AG04450 (cell line): ENCODE results near the gene ARX. TPM values are rescaled to one million over a fixed set of nuclear protein-coding genes. Genes with fewer than 3 reads are reported as not detected.
A peak's percentile ranks its signal among the peaks of the same experiment; 100 is the strongest.

ENCODE experiments used
- CTCF ChIA-PET: fragments of 300-600, 350-600 bp; formaldehyde crosslinking; extraction: SDS; loops from one replicate; lab custom pipeline; 2022; ENCODE audit warnings: antibody characterized with exemption, inconsistent platforms; lab: Charles Lee
- POLR2A ChIA-PET: fragments of 350-600 bp; formaldehyde crosslinking; extraction: SDS; loops from one replicate; lab custom pipeline; 2021; ENCODE audit warnings: antibody characterized with exemption, inconsistent platforms; lab: Yijun Ruan, JAX
- DNase-seq: peaks from one replicate; pipeline ENCODE4 v3.0.0-alpha.2; 2011; ENCODE audit warnings: low read depth, low spot score
- H3K27ac ChIP-seq: one replicate; pipeline ENCODE4 v1.5.1; 2012; ENCODE audit warnings: low read depth, low read length, control low read depth
- H3K27me3 ChIP-seq: one replicate; pipeline ENCODE4 v1.6.0; 2012; ENCODE audit warnings: low read length; ENCODE audit not compliant: control insufficient read depth, insufficient read depth
- H3K4me3 ChIP-seq: 2 replicates; pipeline ENCODE4 v1.5.1; 2011; ENCODE audit warnings: mild to moderate bottlenecking, low read depth, low read length, control low read depth
- H3K9me3 ChIP-seq: 2 replicates; pipeline ENCODE4 v1.5.1; 2012; ENCODE audit warnings: low read length; ENCODE audit not compliant: control insufficient read depth, insufficient read depth
- polyA plus RNA-seq: library from polyadenylated mRNA; depleted of rRNA; stranded (reverse); fragments of >200 nt; gene quantifications from 2 replicates; pipeline ENCODE4 v1.2.3, GENCODE V29; 2011
- TF ChIP-seq, protein P1 (sequence below): IDR thresholded peaks from 2 replicates; pipeline ENCODE4 v1.5.1; 2011; ENCODE audit warnings: low read depth, low read length, control low read depth, inconsistent platforms

Gene ARX
- polyA plus RNA-seq, 1 experiment: not detected

DNA sequence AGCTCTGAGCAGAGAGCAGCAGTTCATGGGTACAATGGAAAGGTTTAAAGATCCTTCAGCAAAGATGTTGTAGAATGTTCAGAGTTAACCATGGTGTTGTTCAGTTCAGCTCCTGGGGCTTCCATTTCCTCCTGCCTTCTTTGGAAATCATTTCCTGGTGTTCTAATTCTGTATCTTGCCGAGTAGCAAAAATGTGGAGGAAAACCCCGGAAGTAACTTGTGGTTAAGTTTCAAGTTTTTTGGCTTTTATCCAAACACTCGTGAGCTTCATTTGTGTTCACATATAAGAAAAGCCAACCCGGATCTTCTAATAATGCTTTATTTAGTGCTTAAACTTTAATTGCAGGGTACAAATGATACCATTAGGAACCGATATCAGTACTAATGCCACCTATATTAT is 33.6 kb upstream of the ARX start:
- POLR2A ChIA-PET: no interaction called here
- Histone ChIP-seq H3K27ac (no peak overlapping the region), H3K4me3 (no peak overlapping the region), H3K9me3 (no peaks in the 10 kb centered on the region), H3K27me3 (no peaks in the 10 kb centered on the region)
- CTCF ChIA-PET: interaction anchor here (0.9 kb wide), 1 partner anchor 297 kb away, joined by 3 read pairs; no protein-coding TSS in a partner anchor
- DNase-seq: no peak
- TF ChIP-seq, protein P1, sequence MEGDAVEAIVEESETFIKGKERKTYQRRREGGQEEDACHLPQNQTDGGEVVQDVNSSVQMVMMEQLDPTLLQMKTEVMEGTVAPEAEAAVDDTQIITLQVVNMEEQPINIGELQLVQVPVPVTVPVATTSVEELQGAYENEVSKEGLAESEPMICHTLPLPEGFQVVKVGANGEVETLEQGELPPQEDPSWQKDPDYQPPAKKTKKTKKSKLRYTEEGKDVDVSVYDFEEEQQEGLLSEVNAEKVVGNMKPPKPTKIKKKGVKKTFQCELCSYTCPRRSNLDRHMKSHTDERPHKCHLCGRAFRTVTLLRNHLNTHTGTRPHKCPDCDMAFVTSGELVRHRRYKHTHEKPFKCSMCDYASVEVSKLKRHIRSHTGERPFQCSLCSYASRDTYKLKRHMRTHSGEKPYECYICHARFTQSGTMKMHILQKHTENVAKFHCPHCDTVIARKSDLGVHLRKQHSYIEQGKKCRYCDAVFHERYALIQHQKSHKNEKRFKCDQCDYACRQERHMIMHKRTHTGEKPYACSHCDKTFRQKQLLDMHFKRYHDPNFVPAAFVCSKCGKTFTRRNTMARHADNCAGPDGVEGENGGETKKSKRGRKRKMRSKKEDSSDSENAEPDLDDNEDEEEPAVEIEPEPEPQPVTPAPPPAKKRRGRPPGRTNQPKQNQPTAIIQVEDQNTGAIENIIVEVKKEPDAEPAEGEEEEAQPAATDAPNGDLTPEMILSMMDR: no peak

DNA sequence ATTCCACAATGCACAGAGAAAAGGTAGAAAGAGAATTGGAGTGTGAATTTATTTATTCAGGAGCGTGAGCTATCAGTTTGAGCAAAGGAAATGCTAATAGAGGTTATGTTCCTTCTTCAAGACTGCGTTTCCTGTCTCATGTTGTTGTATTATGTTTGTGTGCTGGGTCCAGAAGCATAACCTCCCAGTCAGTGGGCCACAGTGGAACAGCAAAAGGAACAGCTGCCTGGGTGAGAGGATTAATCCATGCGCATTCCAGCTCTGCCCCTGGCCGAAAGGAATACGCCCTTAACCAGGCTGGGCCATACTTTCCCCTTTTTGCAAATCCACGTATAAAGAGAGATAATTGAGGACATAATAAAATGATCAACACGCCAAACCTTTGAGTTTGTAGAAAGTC is 32.4 kb upstream of the ARX start:
- Histone ChIP-seq H3K27me3 (no peaks in the 10 kb centered on the region), H3K4me3 (no peak overlapping the region), H3K9me3 (no peaks in the 10 kb centered on the region), H3K27ac (no peak overlapping the region)
- no peak for DNase-seq
- TF ChIP-seq, protein P1: no peak
- CTCF ChIA-PET: no interaction called here
- POLR2A ChIA-PET: no interaction called here

DNA sequence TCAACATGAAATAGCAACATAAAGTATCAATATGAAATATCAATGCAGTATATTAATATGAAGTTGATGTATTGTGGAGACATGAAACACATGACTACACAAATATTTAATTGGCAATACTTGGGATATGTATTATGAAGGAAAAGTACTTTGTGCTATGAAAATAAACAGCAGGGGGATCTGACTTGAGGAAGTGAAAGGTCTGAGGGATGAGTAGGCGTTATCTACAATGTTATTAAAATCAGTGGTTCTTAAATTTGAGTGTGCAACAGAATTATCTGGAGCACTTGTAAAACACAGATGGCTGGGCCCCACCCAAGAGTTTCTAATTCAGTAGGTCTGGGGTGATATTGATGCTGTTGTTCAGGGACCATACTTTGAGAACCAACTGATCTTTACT is 27.4 kb upstream of the ARX start:
- no peak for DNase-seq
- ChIA-PET CTCF (no interaction called here), POLR2A (no interaction called here)
- no peak overlapping the region for H3K27ac ChIP-seq
- TF ChIP-seq, protein P1: no peak
- H3K9me3 ChIP-seq: no peaks in the 10 kb centered on the region
- no peaks in the 10 kb centered on the region for H3K27me3 ChIP-seq
- no peak overlapping the region for H3K4me3 ChIP-seq

DNA sequence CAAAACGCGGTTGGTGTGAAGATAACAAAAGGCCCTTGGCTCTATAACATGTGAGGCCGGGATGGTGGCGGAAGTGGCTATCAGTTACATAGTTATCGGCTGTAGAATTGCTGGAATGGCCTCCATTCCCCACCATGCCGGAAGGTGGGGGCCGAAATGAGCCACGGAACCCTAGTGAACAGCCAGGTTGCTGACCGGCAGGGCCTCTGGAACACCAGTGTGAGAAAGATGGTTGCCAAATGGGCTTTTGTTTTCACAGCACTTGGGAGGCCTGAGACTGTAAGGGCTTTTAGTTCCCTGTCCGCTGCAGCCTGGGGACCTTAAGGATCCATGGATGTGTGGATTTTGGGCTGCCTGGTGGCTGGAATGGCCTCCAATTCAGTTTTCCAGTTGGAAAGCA is 23.3 kb upstream of the ARX start:
- no peaks in the 10 kb centered on the region for H3K9me3 ChIP-seq
- H3K4me3 ChIP-seq: no peak overlapping the region
- ChIA-PET POLR2A (no interaction called here), CTCF (interaction anchor here (0.6 kb wide), 1 partner anchor 77 kb away, joined by 4 read pairs; no protein-coding TSS in a partner anchor)
- DNase-seq: no peak
- TF ChIP-seq, protein P1: no peak
- H3K27ac ChIP-seq: no peak overlapping the region
- H3K27me3 ChIP-seq: no peaks in the 10 kb centered on the region

GRCh38 chrX:25034889-25035288 is 19.1 kb upstream of the ARX start:
- TF ChIP-seq, protein P1: peak; percentile 24
- CTCF ChIA-PET: interaction anchor here (2.1 to 2.2 kb wide), 2 partner anchors 109 to 196 kb away, joined by 7 to 11 read pairs; no protein-coding TSS in a partner anchor
- DNase-seq: no peak
- POLR2A ChIA-PET: no interaction called here
- H3K9me3 ChIP-seq: no peaks in the 10 kb centered on the region
- no peak overlapping the region for H3K4me3 ChIP-seq
- H3K27me3 ChIP-seq: no peaks in the 10 kb centered on the region
- no peak overlapping the region for H3K27ac ChIP-seq
